Endothelial cell of umbilical vein (primary cell): ENCODE measurements around the gene RELL2. TPM values are rescaled to one million over a fixed set of nuclear protein-coding genes. Genes with fewer than 3 reads are reported as not detected.

Experiments
- BruUV-seq: library from RNA; stranded (reverse); fragments of 400-500 nt; replicated peaks from 2 replicates; lab custom pipeline; 2021; lab: Mats Ljungman, UMichigan
- CTCF ChIA-PET: fragments of 300-600, 350-600 bp; sonication (Branson Sonifier 250); formaldehyde crosslinking; loops from one replicate; lab custom pipeline; 2021; ENCODE audit warnings: antibody characterized with exemption, inconsistent platforms; lab: Charles Lee
- POLR2A ChIA-PET: fragments of 300-600, 350-600 bp; sonication (Branson Sonifier 250); formaldehyde crosslinking; loops from one replicate; lab custom pipeline; 2021; ENCODE audit warnings: antibody characterized with exemption, inconsistent platforms; lab: Charles Lee
- DNase-seq: peaks from one replicate; pipeline ENCODE4 v3.0.0-alpha.2; 2011; ENCODE audit warnings: low read depth, low spot score
- FAIRE-seq: peaks from 2 replicates; lab custom pipeline; 2011; peaks lifted over from hg19 to GRCh38; lab: Jason Lieb, UNC
- H2AFZ ChIP-seq: 2 replicates; pipeline ENCODE4 v1.6.0; 2012; ENCODE audit warnings: low read depth, low read length, control low read depth, inconsistent platforms
- H3K27ac ChIP-seq: 2 replicates; pipeline ENCODE4 v1.5.1; 2011; ENCODE audit warnings: low read depth, mild to moderate bottlenecking, control low read depth, low read length, moderate library complexity; ENCODE audit not compliant: insufficient read depth
- H3K27me3 ChIP-seq, 2 experiments: 2 replicates each; pipeline versions ENCODE4 v1.6.0 to v1.6.1; 2011; ENCODE audit warnings: low read length in 2 of 2, mixed read lengths in 1 of 2; ENCODE audit not compliant: control insufficient read depth in 2 of 2, insufficient read depth in 2 of 2
- H3K36me3 ChIP-seq, 2 experiments: 2 replicates in 1 of 2; 3 replicates in 1 of 2; pipeline ENCODE4 v1.5.1; 2011; ENCODE audit warnings: low read length in 2 of 2, mild to moderate bottlenecking in 1 of 2, moderate library complexity in 1 of 2; ENCODE audit not compliant: control insufficient read depth in 2 of 2, insufficient read depth in 2 of 2; ENCODE audit errors: extremely low read depth in 1 of 2
- H3K4me1 ChIP-seq: 3 replicates; pipeline ENCODE4 v1.5.1; 2011; ENCODE audit warnings: mild to moderate bottlenecking, low read length; ENCODE audit not compliant: control insufficient read depth, insufficient read depth; ENCODE audit errors: extremely low read depth
- H3K4me2 ChIP-seq: 2 replicates; pipeline ENCODE4 v1.6.1; 2011; ENCODE audit warnings: low read length, control low read depth, mixed read lengths; ENCODE audit not compliant: insufficient read depth
- H3K4me3 ChIP-seq, 3 experiments: fragments of 200-600 bp in 1 of 3; sonication (generic), shearing (Covaris generic) in 1 of 3; replicated peaks in 1 of 3; 2 replicates each; pipeline ENCODE4 v1.5.1; 2011 to 2016; ENCODE audit warnings: control low read depth in 3 of 3, low read length in 3 of 3, mild to moderate bottlenecking in 2 of 3, inconsistent platforms in 1 of 3, low read depth in 1 of 3, moderate library complexity in 1 of 3; ENCODE audit not compliant: insufficient read depth in 1 of 3
- H3K79me2 ChIP-seq: 2 replicates; pipeline ENCODE4 v1.6.0; 2012; ENCODE audit warnings: low read length, inconsistent platforms; ENCODE audit not compliant: control insufficient read depth, insufficient read depth
- H3K9ac ChIP-seq: replicated peaks from 2 replicates; pipeline ENCODE3; 2011; ENCODE audit warnings: low read length, control low read depth; ENCODE audit not compliant: insufficient read depth; ENCODE audit errors: extremely low read depth
- H3K9me1 ChIP-seq: replicated peaks from 3 replicates; pipeline ENCODE4 v1.6.0; 2011; ENCODE audit warnings: mild to moderate bottlenecking, low read length; ENCODE audit not compliant: control insufficient read depth, insufficient read depth; ENCODE audit errors: extremely low read depth
- H3K9me3 ChIP-seq: replicated peaks from 2 replicates; pipeline ENCODE4 v1.5.1; 2012; ENCODE audit warnings: low read length, inconsistent platforms; ENCODE audit not compliant: control insufficient read depth, insufficient read depth
- H4K20me1 ChIP-seq: replicated peaks from 2 replicates; pipeline ENCODE3; 2011; ENCODE audit warnings: mild to moderate bottlenecking, low read length; ENCODE audit not compliant: control insufficient read depth, insufficient read depth; ENCODE audit errors: extremely low read depth
- EZH2 ChIP-seq: IDR thresholded peaks from 2 replicates; pipeline ENCODE4 v1.6.1; 2012; ENCODE audit warnings: borderline replicate concordance, low read depth, mild to moderate bottlenecking, moderate library complexity, low read length, inconsistent platforms; ENCODE audit not compliant: severe bottlenecking
- FOS ChIP-seq: IDR thresholded peaks from 2 replicates; pipeline ENCODE4 v1.6.1; 2011; ENCODE audit warnings: mild to moderate bottlenecking, low read length, moderate library complexity, borderline replicate concordance; ENCODE audit not compliant: insufficient read depth
- GATA2 ChIP-seq: IDR thresholded peaks from 2 replicates; pipeline ENCODE4 v1.7.0; 2011; ENCODE audit warnings: low read depth, mild to moderate bottlenecking, moderate library complexity, mixed read lengths, low read length; ENCODE audit not compliant: insufficient read length, insufficient read depth
- JUN ChIP-seq: IDR thresholded peaks from 2 replicates; pipeline ENCODE4 v1.6.1; 2011; ENCODE audit warnings: borderline replicate concordance, low read depth; ENCODE audit not compliant: insufficient read length, insufficient read depth
- MYC ChIP-seq: IDR thresholded peaks from one replicate; pipeline ENCODE4 v1.6.1; 2011; ENCODE audit warnings: mild to moderate bottlenecking, low read depth, low read length
- POLR2A ChIP-seq: IDR thresholded peaks from 2 replicates; pipeline ENCODE4 v1.6.1; 2012; ENCODE audit warnings: low read depth, mild to moderate bottlenecking, control low read depth, low read length
- POLR2AphosphoS5 ChIP-seq: IDR thresholded peaks from 2 replicates; pipeline ENCODE4 v1.6.1; 2012; ENCODE audit warnings: low read depth, mild to moderate bottlenecking, control low read depth, low read length, moderate library complexity; ENCODE audit not compliant: insufficient read depth
- dilution Hi-C: fragments of 300-500 bp; cut with MboI; formaldehyde crosslinking; loops from one replicate; pipeline ENCODE4 v1.15.0; 2019; ENCODE audit warnings: low sequenced_read_pairs; ENCODE audit not compliant: extremely low pct_ligation_motif_present
- intact Hi-C: fragments of 100-400 bp; cut with micrococcal nuclease; formaldehyde crosslinking; loops from one replicate; pipeline ENCODE4 v1.10.0; 2022
- polyA plus RNA-seq, 4 experiments: library from polyadenylated mRNA; depleted of rRNA in 3 of 4; stranded (reverse) in 3 of 4; unstranded in 1 of 4; fragments of >200 nt; gene quantifications; 2 replicates each; pipeline versions ENCODE4 v1.2.1 to v1.2.3, GENCODE V29; 2011 to 2012; ENCODE audit warnings: missing spikeins in 1 of 4
- total RNA-seq: library from RNA; stranded (reverse); gene quantifications from 2 replicates; pipeline ENCODE4 v1.2.3, GENCODE V29; 2021
- TF ChIP-seq, protein P1 (sequence below), 2 donors: IDR thresholded peaks; 1 replicate in 1 of 2; 2 replicates in 1 of 2; pipeline ENCODE4 v1.5.1; 2011; ENCODE audit warnings: low read length in 2 of 2, mild to moderate bottlenecking in 2 of 2, moderate library complexity in 2 of 2, control low read depth in 1 of 2, inconsistent platforms in 1 of 2, low read depth in 1 of 2; ENCODE audit not compliant: insufficient read depth in 1 of 2; ENCODE audit errors: extremely low read depth in 1 of 2
- TF ChIP-seq, protein P2 (sequence below): IDR thresholded peaks from 2 replicates; pipeline ENCODE4 v1.6.1; 2011; ENCODE audit not compliant: insufficient read depth, insufficient read length

The RELL2 gene
- total and polyA plus RNA-seq, 2 donors (not counting 3 experiments of a cell fraction or from before 2014, with no cell fraction given), result 3.4 to 3.6 TPM

DNA sequence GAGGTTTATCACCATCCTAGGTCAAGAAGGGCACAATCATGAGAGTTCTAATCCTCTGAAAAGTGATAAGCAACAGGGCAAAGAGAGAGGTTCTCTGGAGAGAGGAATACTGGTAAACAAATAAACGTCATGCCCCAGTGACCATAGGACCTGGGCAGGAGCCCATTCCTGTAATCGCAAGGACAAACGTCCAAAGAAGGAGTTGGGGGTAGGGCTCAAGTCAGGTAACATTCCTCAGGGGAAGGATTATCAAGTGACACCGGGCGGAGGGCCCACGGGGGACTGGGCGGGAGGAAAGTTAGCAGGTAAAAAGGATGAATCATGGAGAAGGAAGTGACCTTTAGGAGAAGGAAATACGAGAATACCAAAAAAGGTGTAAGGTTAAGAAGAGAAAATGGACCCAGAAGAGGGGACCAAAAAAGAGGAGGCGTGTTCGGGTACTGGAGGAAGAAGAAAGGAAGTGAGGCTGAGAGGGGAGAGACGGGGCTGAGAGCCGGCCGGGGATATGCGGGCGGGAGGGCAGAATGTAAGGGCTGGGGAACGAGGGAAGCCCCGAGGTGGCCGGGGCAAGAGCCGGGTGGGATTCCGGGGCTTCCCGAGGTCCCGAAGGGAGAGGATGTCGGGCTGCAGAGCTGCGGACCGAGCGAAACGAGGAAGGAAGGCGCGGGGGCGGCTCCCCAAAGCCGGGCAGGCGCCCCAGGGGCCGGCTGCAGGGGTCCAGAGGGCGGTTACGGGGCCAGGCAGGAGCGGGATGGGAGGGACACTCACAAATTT lies 18.6 kb upstream of the RELL2 start:
- ChIA-PET CTCF (interaction anchor here (0.6 to 8.5 kb wide), 25 partner anchors 11 to 268 kb away, joined by 3 to 1019 read pairs (median 4); partner anchors contain the start of genes ARAP3, FCHSD1, HDAC3 and PCDHGA11), POLR2A (interaction anchor here (0.6 to 2.7 kb wide), 4 partner anchors 16 to 1168 kb away, joined by 6 to 18 read pairs (median 6); partner anchors contain the start of genes HDAC3 and RELL2)
- H3K4me1 ChIP-seq, result peaks cover 18% of the 10 kb centered on the region
- H3K9ac ChIP-seq, result peak overlapping the region; percentile 67
- H4K20me1 ChIP-seq, result peaks cover 3% of the 10 kb centered on the region
- no peak for TF ChIP-seq EZH2
- TF ChIP-seq FOS, result no peak
- no peak for TF ChIP-seq MYC
- TF ChIP-seq, protein P1, sequence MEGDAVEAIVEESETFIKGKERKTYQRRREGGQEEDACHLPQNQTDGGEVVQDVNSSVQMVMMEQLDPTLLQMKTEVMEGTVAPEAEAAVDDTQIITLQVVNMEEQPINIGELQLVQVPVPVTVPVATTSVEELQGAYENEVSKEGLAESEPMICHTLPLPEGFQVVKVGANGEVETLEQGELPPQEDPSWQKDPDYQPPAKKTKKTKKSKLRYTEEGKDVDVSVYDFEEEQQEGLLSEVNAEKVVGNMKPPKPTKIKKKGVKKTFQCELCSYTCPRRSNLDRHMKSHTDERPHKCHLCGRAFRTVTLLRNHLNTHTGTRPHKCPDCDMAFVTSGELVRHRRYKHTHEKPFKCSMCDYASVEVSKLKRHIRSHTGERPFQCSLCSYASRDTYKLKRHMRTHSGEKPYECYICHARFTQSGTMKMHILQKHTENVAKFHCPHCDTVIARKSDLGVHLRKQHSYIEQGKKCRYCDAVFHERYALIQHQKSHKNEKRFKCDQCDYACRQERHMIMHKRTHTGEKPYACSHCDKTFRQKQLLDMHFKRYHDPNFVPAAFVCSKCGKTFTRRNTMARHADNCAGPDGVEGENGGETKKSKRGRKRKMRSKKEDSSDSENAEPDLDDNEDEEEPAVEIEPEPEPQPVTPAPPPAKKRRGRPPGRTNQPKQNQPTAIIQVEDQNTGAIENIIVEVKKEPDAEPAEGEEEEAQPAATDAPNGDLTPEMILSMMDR (IDR thresholded peaks at IDR 0.05; ENCODE audit: extremely low read depth in 1 of 2, insufficient read depth in 1 of 2, low read depth in 1 of 2, low read length in 2 of 2), result no peak
- TF ChIP-seq GATA2, result no peak
- TF ChIP-seq POLR2A, result no peak
- TF ChIP-seq JUN, result no peak
- no peak for TF ChIP-seq POLR2AphosphoS5
- TF ChIP-seq, protein P2, sequence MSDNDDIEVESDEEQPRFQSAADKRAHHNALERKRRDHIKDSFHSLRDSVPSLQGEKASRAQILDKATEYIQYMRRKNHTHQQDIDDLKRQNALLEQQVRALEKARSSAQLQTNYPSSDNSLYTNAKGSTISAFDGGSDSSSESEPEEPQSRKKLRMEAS, result no peak
- no peaks in the 10 kb centered on the region for H3K9me3 ChIP-seq
- peak overlapping the region; percentile 77 to 84 (median 80) for H3K4me3 ChIP-seq
- no TSS peak for BruUV-seq
- H3K79me2 ChIP-seq, result peaks cover 32% of the 10 kb centered on the region
- peak; percentile 61 for DNase-seq
- H3K9me1 ChIP-seq, result no peaks in the 10 kb centered on the region
- FAIRE-seq, result no peak
- peak overlapping the region; percentile 90 for H3K4me2 ChIP-seq
- dilution Hi-C loops (no loop called here), intact Hi-C loops (no loop called here)
- no peaks in the 10 kb centered on the region for H3K27me3 ChIP-seq
- peak overlapping the region; percentile 45 for H2AFZ ChIP-seq
- peaks cover 2 to 10% of the 10 kb centered on the region in 2 experiments for H3K36me3 ChIP-seq
- H3K27ac ChIP-seq, result peak overlapping the region; percentile 22
